ENCODE results near the gene PIP4K2C. TPM values are rescaled to one million over a fixed set of nuclear protein-coding genes. Genes with fewer than 3 reads are reported as not detected.
"Not testable (repeated sequence)": the region's sequence is repeated elsewhere in the genome, so short reads cannot be mapped to it uniquely, and the experiment has no call there.

Gene PIP4K2C
- polyA plus RNA-seq, 1 experiment = 33.1 TPM

GRCh38 chr12:57568838-57569237, 22.2 kb upstream of the PIP4K2C start:
- ChIA-PET CTCF (no interaction called here), POLR2A (no interaction called here)
- no peak for TF ChIP-seq CTCF (IDR thresholded peaks at IDR 0.05; ENCODE audit: low read depth, low read length)
- Histone ChIP-seq H3K27me3 (ENCODE audit: control insufficient read depth, insufficient read depth, low read length) (peaks cover 26% of the 10 kb centered on the region), H3K4me3 (ENCODE audit: low read depth, low read length) (no peak overlapping the region), H3K27ac (ENCODE audit: low read depth, low read length) (no peak overlapping the region), H3K9me3 (ENCODE audit: control insufficient read depth, insufficient read depth, low read length) (no peaks in the 10 kb centered on the region; the same call in 1 of the 2 replicates)
- DNase-seq (ENCODE audit: low read depth, low spot score) = no peak

- POLR2A ChIA-PET = no interaction called here
- H3K4me3 ChIP-seq (ENCODE audit: low read depth, low read length) = no peak overlapping the region
- no peak for DNase-seq (ENCODE audit: low read depth, low spot score)
- peaks cover 21% of the 10 kb centered on the region for H3K27me3 ChIP-seq (ENCODE audit: control insufficient read depth, insufficient read depth, low read length)
- no peaks in the 10 kb centered on the region; the same call in 1 of the 2 replicates for H3K9me3 ChIP-seq (ENCODE audit: control insufficient read depth, insufficient read depth, low read length)
- no peak overlapping the region for H3K27ac ChIP-seq (ENCODE audit: low read depth, low read length)
- TF ChIP-seq CTCF (IDR thresholded peaks at IDR 0.05; ENCODE audit: low read depth, low read length) = no peak
- CTCF ChIA-PET = interaction anchor here (0.5 to 0.6 kb wide), 2 partner anchors 13 to 324 kb away, joined by 4 to 6 read pairs; no protein-coding TSS in a partner anchor
Measured at GRCh38 chr12:57569858-57570257, 21.1 kb upstream of the PIP4K2C start.

- H3K27me3 ChIP-seq (ENCODE audit: control insufficient read depth, insufficient read depth, low read length) = peaks cover 22% of the 10 kb centered on the region
- H3K4me3 ChIP-seq (ENCODE audit: low read depth, low read length); DNase-seq (ENCODE audit: low read depth, low spot score); H3K27ac ChIP-seq (ENCODE audit: low read depth, low read length); H3K9me3 ChIP-seq (ENCODE audit: control insufficient read depth, insufficient read depth, low read length); POLR2A ChIA-PET: not testable (repeated sequence)
- CTCF ChIA-PET = interaction anchor here (1.0 to 6.5 kb wide), 2 partner anchors 13 to 52 kb away, joined by 3 to 61 read pairs; no protein-coding TSS in a partner anchor
Measured at GRCh38 chr12:57570438-57570837, 20.6 kb upstream of the PIP4K2C start.

GRCh38 chr12:57571926-57572762, 18.8 kb upstream of the PIP4K2C start:
- peaks cover 24% of the 10 kb centered on the region for H3K27me3 ChIP-seq (ENCODE audit: control insufficient read depth, insufficient read depth, low read length)
- ChIA-PET CTCF (interaction anchor here (0.7 to 6.5 kb wide), 2 partner anchors 11 to 50 kb away, joined by 5 to 61 read pairs; no protein-coding TSS in a partner anchor), POLR2A (no interaction called here)
- H3K27ac ChIP-seq (ENCODE audit: low read depth, low read length) = no peak overlapping the region
- TF ChIP-seq CTCF (IDR thresholded peaks at IDR 0.05; ENCODE audit: low read depth, low read length) = no peak
- no peaks in the 10 kb centered on the region; the same call in 1 of the 2 replicates for H3K9me3 ChIP-seq (ENCODE audit: control insufficient read depth, insufficient read depth, low read length)
- no peak overlapping the region for H3K4me3 ChIP-seq (ENCODE audit: low read depth, low read length)
- DNase-seq (ENCODE audit: low read depth, low spot score) = no peak

GRCh38 chr12:57574795-57575194, 16.2 kb upstream of the PIP4K2C start:
- no peak overlapping the region for H3K4me3 ChIP-seq (ENCODE audit: low read depth, low read length)
- H3K27me3 ChIP-seq (ENCODE audit: control insufficient read depth, insufficient read depth, low read length) = peaks cover 22% of the 10 kb centered on the region
- H3K27ac ChIP-seq (ENCODE audit: low read depth, low read length) = no peak overlapping the region
- no peak for DNase-seq (ENCODE audit: low read depth, low spot score)
- H3K9me3 ChIP-seq (ENCODE audit: control insufficient read depth, insufficient read depth, low read length) = no peaks in the 10 kb centered on the region; the same call in 1 of the 2 replicates
- POLR2A ChIA-PET = no interaction called here
- CTCF ChIA-PET = interaction anchor here (1.2 to 6.5 kb wide), 3 partner anchors 8 to 58 kb away, joined by 3 to 61 read pairs (median 3); partner anchors contain the start of gene B4GALNT1
- no peak for TF ChIP-seq CTCF (IDR thresholded peaks at IDR 0.05; ENCODE audit: low read depth, low read length)

Measured in AG04450 (cell line).